PFSK-1 (cell line): ENCODE measurements around the gene MGAT5. TPM values are rescaled to one million over a fixed set of nuclear protein-coding genes. Genes with fewer than 3 reads are reported as not detected.

Source experiments
- FOXP2 ChIP-seq: optimal IDR thresholded peaks from 2 replicates; pipeline ENCODE3; 2011; ENCODE audit warnings: borderline replicate concordance, control low read depth, inconsistent platforms; ENCODE audit not compliant: insufficient read depth; ENCODE audit errors: extremely low read length, extremely low read depth
- POLR2AphosphoS5 ChIP-seq: IDR thresholded peaks from 2 replicates; pipeline ENCODE4 v1.6.1; 2012; ENCODE audit warnings: low read depth, mild to moderate bottlenecking, control low read depth, low read length, moderate library complexity
- REST ChIP-seq, 2 experiments: IDR thresholded peaks; 2 replicates each; pipeline versions ENCODE4 v1.6.1 to v1.8.0; 2011 to 2012; ENCODE audit warnings: low read depth in 2 of 2, low read length in 2 of 2, control low read depth in 1 of 2, inconsistent platforms in 1 of 2, mild to moderate bottlenecking in 1 of 2, moderate library complexity in 1 of 2; ENCODE audit not compliant: insufficient read depth in 1 of 2
- SIN3A ChIP-seq: IDR thresholded peaks from 2 replicates; pipeline ENCODE4 v1.6.1; 2012; ENCODE audit warnings: mild to moderate bottlenecking, low read length, moderate library complexity, borderline replicate concordance; ENCODE audit not compliant: insufficient read depth
- TAF1 ChIP-seq: IDR thresholded peaks from 2 replicates; pipeline ENCODE4 v1.6.1; 2012; ENCODE audit warnings: low read length, control low read depth, borderline replicate concordance; ENCODE audit not compliant: insufficient read depth
- polyA plus RNA-seq: library from polyadenylated mRNA; unstranded; fragments of >200 nt; gene quantifications from one replicate; pipeline ENCODE4 v1.2.1, GENCODE V29; 2012; ENCODE audit warnings: low read depth, missing spikeins; ENCODE audit not compliant: insufficient read length

Gene MGAT5
- 14.0 TPM for polyA plus RNA-seq

- no peak for TF ChIP-seq FOXP2
- no peak for TF ChIP-seq POLR2AphosphoS5
- no peak for TF ChIP-seq TAF1
- TF ChIP-seq SIN3A: no peak
- no peak for TF ChIP-seq REST (IDR thresholded peaks at IDR 0.05; ENCODE audit: insufficient read depth in 1 of 2, low read depth in 2 of 2, low read length in 2 of 2)
Observed at GRCh38 chr2:134253804-134254203, at the start of gene MGAT5. MGAT5 (plus strand) TSS chr2:134254072; CDS start chr2:134254404, 332 bp downstream.

GRCh38 chr2:134205087-134205486 is 48.8 kb upstream of the MGAT5 start:
- no peak for TF ChIP-seq TAF1
- TF ChIP-seq POLR2AphosphoS5: no peak
- no peak for TF ChIP-seq SIN3A
- TF ChIP-seq REST (IDR thresholded peaks at IDR 0.05; ENCODE audit: insufficient read depth in 1 of 2, low read depth in 2 of 2, low read length in 2 of 2): no peak
- no peak for TF ChIP-seq FOXP2

GRCh38 chr2:134206031-134206430 is 47.8 kb upstream of the MGAT5 start:
- TF ChIP-seq FOXP2 (no peak), TAF1 (no peak), REST (IDR thresholded peaks at IDR 0.05; ENCODE audit: insufficient read depth in 1 of 2, low read depth in 2 of 2, low read length in 2 of 2) (no peak), POLR2AphosphoS5 (no peak), SIN3A (no peak)

- TF ChIP-seq FOXP2 (no peak), SIN3A (no peak), TAF1 (no peak), REST (IDR thresholded peaks at IDR 0.05; ENCODE audit: insufficient read depth in 1 of 2, low read depth in 2 of 2, low read length in 2 of 2) (no peak), POLR2AphosphoS5 (no peak)
Observed at GRCh38 chr2:134206573-134206972, 47.3 kb upstream of the MGAT5 start.

GRCh38 chr2:134207589-134208209 is 46.2 kb upstream of the MGAT5 start:
- TF ChIP-seq TAF1 (no peak), REST (IDR thresholded peaks at IDR 0.05; ENCODE audit: insufficient read depth in 1 of 2, low read depth in 2 of 2, low read length in 2 of 2) (no peak), SIN3A (no peak), POLR2AphosphoS5 (no peak), FOXP2 (no peak)
